GM19372 (cell line): Measurements from ENCODE around the gene PPID.
"Not testable (repeated sequence)": the region's sequence is repeated elsewhere in the genome, so short reads cannot be mapped to it uniquely, and the experiment has no call there.

Source experiments
- ATAC-seq: cut with Tn5 transposase; IDR thresholded peaks from one replicate; pipeline ENCODE4 v1.9.1; 2021; ENCODE audit warnings: mild to moderate bottlenecking, low read depth, moderate library complexity; ENCODE audit not compliant: unreplicated experiment

PPID gene

DNA sequence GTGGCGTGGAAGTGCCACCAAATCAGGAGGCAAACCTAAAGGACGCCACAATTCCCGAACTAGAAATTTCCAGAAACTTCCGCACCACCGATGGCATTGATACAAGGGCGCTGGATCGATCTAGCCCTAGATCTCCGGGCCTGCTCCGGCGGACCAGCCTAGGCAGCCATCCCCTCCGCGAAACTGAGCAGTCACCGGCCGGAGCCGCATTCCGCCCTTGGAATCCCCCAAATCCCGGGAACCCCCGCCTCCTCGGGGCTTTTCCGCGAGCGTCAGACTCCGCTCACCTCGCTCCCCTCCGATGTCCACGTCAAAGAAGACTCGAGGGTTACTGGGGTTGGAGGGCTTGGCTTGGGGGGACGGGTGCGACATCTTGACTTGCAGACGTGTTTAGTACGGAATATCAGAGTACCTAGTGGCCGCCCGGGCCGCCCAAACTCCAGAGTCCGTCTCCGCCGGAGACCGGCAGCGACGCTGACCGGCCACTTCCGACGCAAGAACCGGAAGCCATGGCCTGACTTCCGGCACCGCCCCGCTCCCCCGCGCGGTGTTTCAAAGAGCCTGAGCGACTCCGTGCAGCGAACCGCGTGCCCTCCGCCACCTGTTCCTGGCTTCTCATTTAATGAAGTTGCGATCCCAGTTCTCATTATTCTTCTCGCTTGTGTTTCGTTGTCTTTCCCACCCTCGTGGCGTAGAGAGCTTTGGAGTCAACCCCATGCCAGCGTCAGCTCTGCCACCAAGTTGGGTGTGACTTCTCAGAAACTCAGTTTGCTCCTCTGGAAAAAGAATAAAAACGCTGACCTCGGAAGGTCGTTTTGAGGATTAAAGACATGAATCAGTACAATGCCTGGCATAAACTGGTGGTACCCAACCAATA, at the start of gene PPID:
PPID (minus strand) TSS at position 480 of the 877 bp plus-strand sequence; CDS start at position 372, 108 bp downstream.
- ATAC-seq, result peak; percentile 97

DNA sequence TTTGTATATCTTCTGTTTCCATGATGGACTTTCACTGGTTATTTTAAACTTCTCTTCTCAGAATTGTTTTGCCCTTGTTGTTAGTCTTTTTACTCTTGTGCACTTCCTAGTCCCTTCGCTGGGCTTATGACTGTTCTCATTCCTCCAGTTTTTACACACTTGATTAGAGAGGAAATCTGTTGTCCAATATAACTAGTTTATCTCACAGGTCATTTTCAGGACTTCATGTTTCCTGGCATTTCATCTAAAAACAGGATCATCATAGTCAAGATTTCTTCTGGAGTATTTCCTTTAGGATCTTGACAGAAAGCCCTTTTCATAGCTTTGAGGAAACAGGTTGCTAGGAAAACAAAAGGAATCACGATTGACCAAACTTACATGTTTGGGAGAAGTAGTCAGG, 48.6 kb upstream of the PPID start:
- ATAC-seq, result no peak

DNA sequence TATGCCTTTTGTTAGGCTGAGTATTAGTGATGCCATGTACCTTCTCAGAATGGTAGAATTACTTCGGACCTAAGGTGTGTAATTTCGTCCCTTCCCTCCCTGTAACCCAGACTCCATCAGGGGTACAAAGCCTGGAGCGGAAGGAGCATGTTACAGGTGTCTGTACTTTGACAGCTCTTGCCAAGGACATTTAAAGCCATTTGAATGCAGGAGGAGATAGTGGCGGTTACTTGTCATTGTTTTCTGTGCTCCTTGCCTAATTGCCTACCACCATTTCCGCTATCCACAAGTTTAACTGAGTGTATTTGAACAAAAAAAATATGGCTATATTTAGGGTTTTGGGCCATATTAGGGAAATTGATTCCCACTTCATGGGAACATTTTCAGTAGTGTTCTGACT, 47.5 kb upstream of the PPID start:
- no peak for ATAC-seq

DNA sequence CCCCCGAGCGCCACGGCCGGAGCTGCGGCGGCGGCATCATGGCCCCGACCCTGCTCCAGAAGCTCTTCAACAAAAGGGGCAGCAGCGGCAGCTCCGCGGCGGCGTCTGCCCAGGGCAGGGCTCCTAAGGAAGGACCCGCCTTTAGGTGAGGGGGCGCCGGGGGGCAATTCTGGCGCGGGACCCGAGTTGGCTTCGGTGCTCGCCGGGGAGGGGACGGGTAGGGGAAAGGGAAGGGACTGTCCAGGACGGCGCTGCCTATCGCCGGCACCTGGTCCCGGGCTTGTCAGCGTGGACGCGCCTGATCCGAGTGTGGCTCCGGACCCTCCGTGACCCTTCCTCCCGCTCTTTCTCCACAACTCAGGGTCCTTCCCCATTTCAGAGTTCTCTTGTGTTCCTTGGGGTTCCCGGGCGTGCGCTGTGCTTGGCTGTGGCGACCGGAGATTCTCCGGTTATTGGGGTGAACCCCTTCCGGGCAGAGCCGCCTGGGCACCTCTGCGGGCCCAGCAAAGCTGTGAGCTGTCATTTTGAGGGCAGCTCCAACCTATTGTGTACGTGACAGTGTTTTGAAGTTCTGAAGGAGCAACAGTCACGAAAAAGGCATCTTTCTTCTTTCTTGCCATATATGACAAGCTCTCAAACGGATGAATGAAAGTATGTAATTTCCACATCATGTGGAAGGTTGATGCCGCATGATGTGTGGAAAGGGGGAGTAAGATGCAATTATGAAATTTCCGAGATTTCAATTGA, 46.2 kb upstream of the PPID start:
- peak; percentile 22 for ATAC-seq

DNA sequence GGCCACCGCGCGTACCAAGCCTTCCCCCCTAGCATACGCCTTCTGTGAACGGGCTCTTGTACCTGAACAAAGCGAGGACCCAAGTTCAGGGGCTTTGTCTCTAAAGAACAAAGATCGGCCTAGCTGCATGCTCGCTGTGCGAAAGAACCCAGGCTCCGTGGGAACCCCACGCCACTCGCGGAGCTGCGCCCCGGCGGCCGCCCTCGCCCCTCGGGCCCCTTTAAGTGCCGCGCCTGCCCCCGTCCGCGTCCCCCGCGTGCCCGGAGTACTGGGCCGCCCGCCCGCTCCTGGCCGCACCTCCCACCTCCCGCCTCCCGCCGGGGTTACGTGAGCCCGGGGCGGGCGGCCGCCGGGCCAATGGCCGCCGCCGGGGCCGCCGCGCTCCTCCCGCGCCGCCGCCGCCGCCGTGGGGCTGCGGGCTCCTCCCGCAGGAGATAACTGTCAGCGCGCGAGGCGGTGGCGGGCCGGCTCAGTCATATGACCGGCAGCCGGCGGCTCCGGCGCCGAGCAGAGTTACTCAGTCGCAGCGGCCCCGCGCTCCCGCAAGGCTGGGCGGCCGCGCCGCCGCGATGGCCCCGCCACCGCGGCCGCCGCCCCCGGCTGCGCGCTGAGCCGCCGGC, 45.5 kb upstream of the PPID start, which contains the start of gene FNIP2:
FNIP2 (plus strand) TSS at position 472 of the 620 bp plus-strand sequence. CDS start 187 bp downstream, outside the sequence.
- ATAC-seq, result peak; percentile 88

DNA sequence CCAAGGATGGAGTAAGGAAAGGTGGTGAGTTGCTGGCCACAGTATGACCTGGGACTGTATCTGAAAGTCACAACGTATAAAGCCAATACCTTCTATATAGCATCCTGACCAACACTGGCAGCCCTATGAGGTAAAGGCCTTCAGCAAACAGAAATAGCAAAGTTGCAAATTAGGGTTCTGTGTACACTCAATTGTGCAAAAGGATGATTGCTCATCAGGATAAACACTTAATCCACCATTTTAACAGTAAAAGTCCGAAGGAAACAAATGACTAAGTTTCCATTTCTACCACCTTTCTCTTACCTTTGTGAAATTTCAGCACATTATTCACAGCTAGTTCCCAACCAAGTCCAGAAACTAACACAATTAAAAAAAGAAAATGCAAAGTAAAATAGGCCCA, 44.3 kb upstream of the PPID start:
- ATAC-seq, result no peak

DNA sequence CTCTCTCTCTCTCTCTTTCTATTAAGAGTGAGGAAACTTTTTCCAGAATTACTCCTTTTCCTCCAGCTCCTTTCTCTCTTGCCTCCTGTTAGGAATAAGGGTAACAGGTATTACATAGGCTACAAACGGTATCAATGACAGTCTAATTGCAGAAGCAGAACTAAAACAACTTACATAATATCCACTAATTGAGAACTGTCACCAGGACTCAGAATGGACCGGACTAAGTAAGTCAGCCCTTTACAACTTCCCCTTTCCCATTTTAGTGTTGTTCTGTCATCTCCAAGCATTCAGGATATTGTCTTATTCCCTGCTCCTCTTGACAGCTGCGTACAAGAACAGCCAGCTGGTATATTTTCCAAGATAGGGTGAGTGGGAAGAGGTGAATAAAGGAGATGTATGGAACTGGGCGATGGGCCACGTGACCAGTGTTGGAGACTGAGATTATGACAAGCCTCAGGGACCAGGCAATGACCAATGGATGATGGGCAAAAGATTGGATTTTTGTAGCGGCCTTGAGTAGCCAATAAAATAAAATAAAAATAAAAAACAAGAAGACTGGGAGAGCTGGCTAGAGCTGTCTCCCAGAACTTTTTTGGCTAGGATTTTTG, 43.3 kb upstream of the PPID start:
- ATAC-seq, result no peak

DNA sequence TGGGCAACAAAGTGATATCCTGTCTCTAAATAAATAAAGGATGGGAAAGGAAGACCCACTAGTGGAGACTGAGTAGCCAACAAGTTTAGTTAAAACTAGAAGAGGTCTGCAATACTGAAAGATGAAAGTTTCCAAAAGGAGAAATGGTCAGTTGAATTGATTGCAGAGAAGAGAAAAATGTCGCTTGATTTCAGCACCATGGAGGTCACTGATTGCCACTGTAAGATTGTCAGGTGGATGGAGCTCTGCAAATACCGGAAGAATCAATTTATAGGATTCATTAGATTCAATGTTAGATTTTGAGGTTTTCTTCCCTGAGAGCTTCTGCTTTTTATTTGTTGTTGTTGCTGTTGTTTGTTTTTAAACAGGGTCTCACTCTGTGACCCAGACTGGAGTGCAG, 40.3 kb upstream of the PPID start:
- no peak for ATAC-seq

DNA sequence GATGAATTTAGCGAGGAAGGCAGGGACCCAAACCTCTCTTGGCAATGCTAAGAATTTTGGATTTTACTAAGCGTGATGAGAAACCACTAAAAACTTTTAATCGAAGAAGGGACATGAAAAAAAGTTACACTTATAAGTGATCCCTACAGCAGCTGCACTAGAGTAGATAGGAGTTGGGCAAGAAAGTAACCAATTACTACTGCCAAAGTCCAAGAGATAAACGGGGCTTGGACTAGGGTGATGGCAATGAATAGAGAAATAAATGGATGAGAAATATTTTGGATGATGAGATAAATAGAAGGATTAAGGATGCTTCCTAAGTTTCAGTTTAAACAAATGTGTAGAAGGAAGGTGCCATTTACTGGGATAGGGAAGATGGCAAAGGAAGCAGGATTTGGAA, 39.4 kb upstream of the PPID start:
- ATAC-seq, result no peak

DNA sequence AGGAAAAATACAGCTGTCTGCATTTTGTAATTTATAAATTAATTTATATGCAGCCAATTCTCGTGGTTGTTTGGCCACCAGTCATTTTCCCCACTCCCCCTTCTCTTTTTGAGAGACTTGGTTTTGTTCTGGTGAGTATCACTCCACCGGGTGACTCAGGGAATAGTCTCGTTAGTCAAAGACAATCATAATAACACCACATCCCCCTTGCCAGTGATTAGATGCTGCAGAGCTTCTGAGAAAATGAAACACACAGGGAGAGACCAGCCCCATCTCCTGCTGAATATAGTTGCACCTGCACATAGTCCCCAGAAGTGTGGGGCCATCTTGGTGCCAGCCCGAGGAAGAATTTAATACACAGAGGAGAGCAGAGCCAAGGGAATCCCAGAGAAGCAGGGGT, 37.7 kb upstream of the PPID start:
- no peak for ATAC-seq

DNA sequence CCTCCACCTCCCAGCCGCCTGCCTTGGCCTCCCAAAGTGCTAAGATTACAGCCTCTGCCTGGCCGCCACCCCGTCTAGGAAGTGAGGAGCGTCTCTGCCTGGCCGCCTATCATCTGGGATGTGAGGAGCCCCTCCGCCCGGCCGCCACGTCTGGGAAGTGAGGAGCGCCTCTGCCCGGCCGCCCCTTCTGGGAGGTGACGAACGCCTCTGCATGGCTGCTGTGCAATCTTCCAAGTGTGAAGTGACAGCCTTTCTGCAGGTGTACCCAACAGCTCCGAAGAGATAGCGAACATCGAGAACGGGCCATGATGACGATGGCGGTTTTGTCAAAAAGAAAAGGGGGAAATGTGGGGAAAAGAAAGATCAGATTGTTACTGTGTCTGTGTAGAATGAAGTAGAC, 36.3 kb upstream of the PPID start:
- not testable (repeated sequence) for ATAC-seq

DNA sequence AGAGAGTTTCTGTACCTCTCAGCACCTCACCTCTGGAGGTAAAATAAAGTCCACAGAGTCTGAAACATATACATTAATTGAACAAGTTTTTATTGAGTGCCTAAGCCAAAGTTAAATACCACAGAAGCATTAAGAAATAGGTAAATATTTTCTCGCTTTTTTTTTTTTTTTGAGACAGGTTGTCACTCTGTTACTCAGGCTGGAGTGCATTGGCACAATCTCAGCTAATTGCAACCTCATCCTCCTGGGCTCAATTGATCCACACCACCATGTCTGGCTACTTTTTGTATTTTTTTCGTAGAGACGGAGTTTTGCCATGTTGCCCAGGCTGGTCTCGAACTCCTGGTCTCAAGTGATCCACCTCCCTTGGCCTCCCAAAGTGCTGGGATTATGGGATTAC, 35.5 kb upstream of the PPID start:
- ATAC-seq, result no peak

DNA sequence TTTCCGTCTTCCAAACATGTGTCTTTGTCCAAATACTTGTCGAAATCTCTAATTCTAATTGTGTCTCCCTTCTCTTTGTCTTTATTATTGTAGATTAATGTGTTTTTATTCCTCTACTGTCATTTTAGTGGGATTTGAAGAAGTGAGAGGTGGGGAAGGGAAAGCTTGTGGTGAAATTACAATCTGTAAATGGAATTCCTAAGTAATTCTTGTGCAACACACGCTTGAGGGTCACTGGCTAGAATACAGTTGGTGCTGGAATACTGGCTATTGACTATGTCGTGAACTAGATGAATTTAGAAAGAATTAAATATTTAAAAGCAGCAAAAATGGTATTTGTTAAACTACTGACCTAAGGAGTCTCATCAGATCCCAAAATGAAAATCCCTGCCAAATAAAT, 34.9 kb upstream of the PPID start:
- ATAC-seq, result no peak

DNA sequence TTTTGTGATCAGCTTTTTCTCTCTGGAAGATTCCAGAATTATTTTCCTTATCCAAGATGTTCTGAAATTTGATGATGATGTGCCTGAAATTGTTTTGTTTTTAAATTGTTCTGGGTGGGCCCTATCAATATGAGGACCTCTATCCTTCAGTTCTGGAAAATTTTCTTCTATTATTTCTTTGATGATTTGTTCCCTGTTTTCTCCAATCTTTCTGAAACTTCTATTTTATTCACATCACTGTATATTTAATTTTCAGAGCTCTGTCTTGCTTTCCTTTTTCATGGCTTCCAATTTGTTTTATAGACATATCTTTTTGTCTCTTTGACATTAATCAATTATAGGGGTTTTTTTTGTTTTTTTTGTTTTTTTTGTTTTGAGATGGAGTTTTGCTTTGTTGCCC, 33.4 kb upstream of the PPID start:
- no peak for ATAC-seq

DNA sequence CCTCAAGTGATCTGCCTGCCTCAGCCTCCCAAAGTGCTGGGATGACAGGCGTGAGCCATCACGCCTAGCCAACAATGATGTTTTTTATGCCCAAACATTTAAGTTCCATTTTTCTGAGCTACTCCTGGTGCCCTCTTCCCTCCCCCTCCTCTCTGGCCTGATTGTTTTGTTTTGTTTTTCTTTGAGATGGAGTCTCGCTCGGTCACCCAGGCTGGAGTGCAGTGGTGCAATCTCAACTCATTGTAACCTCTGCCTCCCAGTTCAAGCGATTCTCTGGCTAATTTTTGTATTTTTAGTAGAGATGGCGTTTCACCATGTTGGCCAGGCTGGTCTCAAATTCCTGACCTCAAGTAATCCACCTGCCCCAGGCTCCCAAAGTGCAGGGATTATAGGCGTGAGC, 32.6 kb upstream of the PPID start:
- not testable (repeated sequence) for ATAC-seq

DNA sequence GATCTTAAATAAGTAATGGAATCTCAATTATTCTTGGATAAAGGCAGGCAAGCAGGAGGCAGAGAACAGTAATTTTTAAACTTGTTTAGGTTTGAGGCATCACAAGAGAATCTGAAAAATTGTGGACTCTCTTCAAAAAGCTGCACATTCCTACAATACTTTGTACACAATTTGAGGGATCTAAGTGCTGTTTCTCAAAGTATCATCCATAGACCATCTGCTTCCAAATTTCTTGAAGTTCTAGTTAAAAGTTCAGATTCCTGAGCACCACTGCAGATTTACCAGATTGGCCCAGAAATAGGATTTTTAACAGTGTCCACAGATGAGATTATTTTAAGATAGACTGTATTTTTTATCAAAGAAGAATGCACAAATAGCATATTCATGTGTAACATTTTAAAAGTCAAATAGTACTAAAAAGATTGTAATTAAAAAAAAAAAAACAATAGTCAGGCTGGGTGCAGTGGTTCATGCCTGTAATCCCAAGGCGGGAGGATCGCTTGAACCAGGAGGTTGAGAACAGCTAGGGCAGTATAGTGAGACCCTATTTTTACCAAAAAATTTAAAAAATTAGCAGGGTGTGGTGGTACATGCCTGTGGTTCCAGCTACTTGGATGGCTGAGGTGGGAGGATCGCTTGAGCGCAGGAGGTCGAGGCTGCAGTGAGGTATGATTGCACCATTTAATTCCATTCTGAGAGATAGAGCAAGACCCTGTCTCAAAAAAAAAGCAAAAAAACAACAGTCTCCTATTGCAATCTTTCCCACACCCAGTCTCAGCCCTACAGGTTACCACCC, 31.4 kb upstream of the PPID start:
- no peak for ATAC-seq

DNA sequence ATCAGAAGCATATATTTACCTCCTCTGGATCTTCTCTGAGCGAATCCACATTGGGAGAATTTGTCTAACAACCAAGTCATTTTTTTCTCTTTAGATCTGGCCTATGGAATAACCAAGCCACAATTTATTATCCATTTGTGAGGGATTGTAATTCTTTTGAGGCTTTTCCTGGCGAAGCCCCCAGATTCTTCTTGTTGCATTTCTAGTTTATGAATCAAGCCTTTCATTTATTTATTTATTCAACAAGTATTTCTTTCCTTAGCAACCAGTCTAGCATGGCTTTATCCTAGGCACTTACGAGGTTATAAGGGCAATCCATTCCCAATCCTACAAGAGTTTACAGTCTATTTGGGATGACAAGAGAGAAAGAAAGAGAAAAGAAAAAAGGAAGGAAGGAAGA, 27.2 kb upstream of the PPID start:
- ATAC-seq, result no peak

DNA sequence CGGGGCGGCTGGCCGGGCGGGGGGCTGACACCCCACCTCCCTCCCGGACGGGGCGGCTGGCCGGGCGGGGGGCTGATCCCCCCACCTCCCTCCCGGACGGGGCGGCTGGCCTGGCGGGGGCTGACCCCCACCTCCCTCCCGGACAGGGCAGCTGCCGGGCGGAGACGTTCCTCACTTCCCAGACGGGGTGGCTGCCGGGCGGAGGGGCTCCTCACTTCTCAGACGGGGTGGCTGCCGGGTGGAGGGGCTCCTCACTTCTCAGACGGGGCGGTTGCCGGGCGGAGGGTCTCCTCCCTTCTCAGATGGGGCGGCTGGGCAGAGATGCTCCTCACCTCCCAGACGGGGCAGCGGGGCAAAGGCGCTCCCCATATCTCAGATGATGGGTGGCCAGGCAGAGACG, 23.3 kb upstream of the PPID start:
- ATAC-seq, result not testable (repeated sequence)

DNA sequence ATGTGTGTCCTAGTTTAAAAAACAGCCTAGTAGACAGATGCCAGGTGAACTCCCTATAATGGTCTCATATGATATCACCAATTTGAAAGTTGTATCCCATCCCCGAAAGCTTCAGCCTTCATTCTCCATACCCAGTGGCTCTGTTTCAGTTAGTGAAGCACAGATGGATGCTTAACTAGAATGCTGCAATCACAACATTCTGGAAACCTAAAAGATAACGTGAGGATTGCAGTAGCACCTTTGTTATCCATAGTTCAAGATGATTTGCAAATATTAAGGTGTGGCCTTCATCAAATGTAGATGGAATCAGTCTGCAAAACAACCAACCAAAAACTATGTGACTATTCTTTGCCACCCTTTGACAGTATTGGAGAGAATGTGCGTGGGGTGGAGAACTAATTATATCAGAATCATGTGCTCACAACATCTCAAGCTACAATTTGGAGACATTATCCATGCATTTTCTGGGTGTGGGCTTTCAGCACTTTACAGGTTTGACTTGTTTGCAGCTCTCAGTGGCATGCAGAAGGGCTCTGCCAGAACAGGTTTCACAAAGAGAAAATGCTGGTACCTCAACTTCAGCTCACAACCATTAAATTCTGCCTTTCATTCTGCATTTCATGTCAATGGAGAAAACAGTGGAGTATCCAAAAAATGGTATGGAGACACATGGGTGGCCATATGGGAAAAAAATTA, 18.3 kb upstream of the PPID start:
- ATAC-seq, result no peak
